Measurements from ENCODE around the gene TBRG1.
"Not testable (repeated sequence)": the region's sequence is repeated elsewhere in the genome, so short reads cannot be mapped to it uniquely, and the experiment has no call there.

Gene TBRG1

GRCh38 chr11:124622531-124623451, at the start of gene TBRG1:
Gene TBRG1, plus strand, starts transcription at chr11:124622864. Its CDS starts 220 bp downstream, at chr11:124623084.
- peak; percentile 89 to 93 for DNase-seq

- no peak for DNase-seq
Measured at GRCh38 chr11:124577716-124578427, 44.8 kb upstream of the TBRG1 start.

GRCh38 chr11:124578761-124579160, 43.9 kb upstream of the TBRG1 start:
- DNase-seq, result no peak

- DNase-seq, result no peak
Measured at GRCh38 chr11:124581817-124582216, 40.8 kb upstream of the TBRG1 start.

- DNase-seq, result no peak
Measured at GRCh38 chr11:124582565-124582964, 40.1 kb upstream of the TBRG1 start.

GRCh38 chr11:124583781-124584180, 38.9 kb upstream of the TBRG1 start:
- peak; percentile 2 to 74 for DNase-seq

- no peak for DNase-seq
Measured at GRCh38 chr11:124584681-124585372, 37.8 kb upstream of the TBRG1 start.

GRCh38 chr11:124586238-124586860, 36.3 kb upstream of the TBRG1 start:
- DNase-seq, result peak; percentile 54 to 56

- no peak for DNase-seq
Measured at GRCh38 chr11:124591430-124591829, 31.2 kb upstream of the TBRG1 start.

- no peak for DNase-seq
Measured at GRCh38 chr11:124592627-124593026, 30.0 kb upstream of the TBRG1 start.

GRCh38 chr11:124595302-124595701, 27.4 kb upstream of the TBRG1 start:
- no peak for DNase-seq

- DNase-seq, result no peak
Measured at GRCh38 chr11:124597626-124598025, 25.0 kb upstream of the TBRG1 start.

- DNase-seq, result no peak
Measured at GRCh38 chr11:124600621-124601320, 21.9 kb upstream of the TBRG1 start.

GRCh38 chr11:124602193-124602592, 20.5 kb upstream of the TBRG1 start:
- no peak for DNase-seq

GRCh38 chr11:124602723-124603122, 19.9 kb upstream of the TBRG1 start:
- not testable (repeated sequence) for DNase-seq

GRCh38 chr11:124605719-124606118, 16.9 kb upstream of the TBRG1 start:
- no peak for DNase-seq

- DNase-seq, result no peak
Measured at GRCh38 chr11:124608147-124608546, 14.5 kb upstream of the TBRG1 start.

GRCh38 chr11:124610295-124610694, 12.4 kb upstream of the TBRG1 start:
- DNase-seq, result no peak

- DNase-seq, result no peak
Measured at GRCh38 chr11:124611064-124611463, 11.6 kb upstream of the TBRG1 start, which contains the start of gene PANX3. Gene PANX3, plus strand, starts transcription at chr11:124611428. Its CDS starts 129 bp downstream, at chr11:124611557.

GRCh38 chr11:124612045-124612444, 10.6 kb upstream of the TBRG1 start:
- peak in 1 of 2 experiments; percentile 4 for DNase-seq

- no peak for DNase-seq
Measured at GRCh38 chr11:124612567-124613246, 10.0 kb upstream of the TBRG1 start.
